Mesothelial cell of epicardium (in vitro differentiated cells): Measurements from ENCODE around the gene HYAL2. TPM values are rescaled to one million over a fixed set of nuclear protein-coding genes. Genes with fewer than 3 reads are reported as not detected.

Source experiments
- DNase-seq, 2 experiments: peaks; one replicate each; pipeline ENCODE4 v3.0.0; 2021; ENCODE audit warnings: low spot score in 2 of 2; ENCODE audit not compliant: unreplicated experiment in 2 of 2
- H3K27ac Mint-ChIP-seq: 2 replicates; pipeline ENCODE4 v1.8.0; 2021; ENCODE audit warnings: mixed read lengths
- H3K27me3 Mint-ChIP-seq: 2 replicates; pipeline ENCODE4 v1.8.0; 2021; ENCODE audit warnings: low read depth, mixed read lengths
- H3K36me3 Mint-ChIP-seq: 2 replicates; pipeline ENCODE4 v1.8.0; 2021; ENCODE audit warnings: mixed read lengths
- H3K4me1 Mint-ChIP-seq: 2 replicates; pipeline ENCODE4 v1.8.0; 2021; ENCODE audit warnings: mixed read lengths
- H3K4me3 Mint-ChIP-seq: 2 replicates; pipeline ENCODE4 v1.8.0; 2021; ENCODE audit warnings: mild to moderate bottlenecking, moderate library complexity, mixed read lengths
- H3K9me3 Mint-ChIP-seq: 2 replicates; pipeline ENCODE4 v1.8.0; 2021; ENCODE audit warnings: mixed read lengths
- total RNA-seq: library from RNA; stranded (reverse); gene quantifications from 3 replicates; pipeline ENCODE4 v1.2.1, GENCODE V29; 2021
- TF ChIP-seq, protein P1 (sequence below): fragments of 200-600 bp; sonication (generic); IDR thresholded peaks from one replicate; pipeline ENCODE4 v1.5.0; 2021; ENCODE audit warnings: antibody characterized with exemption; ENCODE audit not compliant: unreplicated experiment

The HYAL2 gene
- total RNA-seq, 1 donor from 2014 or later, result 75.1 TPM

GRCh38 chr3:50337175-50337861 is 14.8 kb upstream of the HYAL2 start:
- peak; percentile 94 to 95 for DNase-seq
- H3K9me3 Mint-ChIP-seq, result no peaks in the 10 kb centered on the region
- peak overlapping the region; percentile 99 for H3K27ac Mint-ChIP-seq
- peaks cover 45% of the 10 kb centered on the region for H3K4me1 Mint-ChIP-seq
- peak overlapping the region; percentile 85 for H3K4me3 Mint-ChIP-seq
- TF ChIP-seq, protein P1, sequence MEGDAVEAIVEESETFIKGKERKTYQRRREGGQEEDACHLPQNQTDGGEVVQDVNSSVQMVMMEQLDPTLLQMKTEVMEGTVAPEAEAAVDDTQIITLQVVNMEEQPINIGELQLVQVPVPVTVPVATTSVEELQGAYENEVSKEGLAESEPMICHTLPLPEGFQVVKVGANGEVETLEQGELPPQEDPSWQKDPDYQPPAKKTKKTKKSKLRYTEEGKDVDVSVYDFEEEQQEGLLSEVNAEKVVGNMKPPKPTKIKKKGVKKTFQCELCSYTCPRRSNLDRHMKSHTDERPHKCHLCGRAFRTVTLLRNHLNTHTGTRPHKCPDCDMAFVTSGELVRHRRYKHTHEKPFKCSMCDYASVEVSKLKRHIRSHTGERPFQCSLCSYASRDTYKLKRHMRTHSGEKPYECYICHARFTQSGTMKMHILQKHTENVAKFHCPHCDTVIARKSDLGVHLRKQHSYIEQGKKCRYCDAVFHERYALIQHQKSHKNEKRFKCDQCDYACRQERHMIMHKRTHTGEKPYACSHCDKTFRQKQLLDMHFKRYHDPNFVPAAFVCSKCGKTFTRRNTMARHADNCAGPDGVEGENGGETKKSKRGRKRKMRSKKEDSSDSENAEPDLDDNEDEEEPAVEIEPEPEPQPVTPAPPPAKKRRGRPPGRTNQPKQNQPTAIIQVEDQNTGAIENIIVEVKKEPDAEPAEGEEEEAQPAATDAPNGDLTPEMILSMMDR, result no peak
- peaks cover 37% of the 10 kb centered on the region for H3K27me3 Mint-ChIP-seq
- no peaks in the 10 kb centered on the region for H3K36me3 Mint-ChIP-seq

GRCh38 chr3:50336452-50337174 is 14.1 kb upstream of the HYAL2 start:
- peaks cover 30% of the 10 kb centered on the region for H3K27me3 Mint-ChIP-seq
- TF ChIP-seq, protein P1, result no peak
- peak overlapping the region; percentile 93 for H3K27ac Mint-ChIP-seq
- H3K4me1 Mint-ChIP-seq, result peaks cover 45% of the 10 kb centered on the region
- no peaks in the 10 kb centered on the region for H3K9me3 Mint-ChIP-seq
- peak overlapping the region; percentile 85 for H3K4me3 Mint-ChIP-seq
- DNase-seq, result no peak
- H3K36me3 Mint-ChIP-seq, result no peaks in the 10 kb centered on the region

- Mint-ChIP-seq H3K4me3 (peak overlapping the region; percentile 30), H3K9me3 (no peaks in the 10 kb centered on the region), H3K4me1 (peaks cover 38% of the 10 kb centered on the region), H3K27me3 (peaks cover 11% of the 10 kb centered on the region), H3K36me3 (peaks cover 5% of the 10 kb centered on the region), H3K27ac (no peak overlapping the region)
- TF ChIP-seq, protein P1, result no peak
- DNase-seq, result no peak
Measured at GRCh38 chr3:50334339-50335075, 12.0 kb upstream of the HYAL2 start.

- no peak for DNase-seq
- peaks cover 34% of the 10 kb centered on the region for H3K4me1 Mint-ChIP-seq
- H3K4me3 Mint-ChIP-seq, result no peak overlapping the region
- H3K27ac Mint-ChIP-seq, result peak overlapping the region; percentile 67
- peaks cover 5% of the 10 kb centered on the region for H3K36me3 Mint-ChIP-seq
- H3K9me3 Mint-ChIP-seq, result no peaks in the 10 kb centered on the region
- H3K27me3 Mint-ChIP-seq, result peaks cover 4% of the 10 kb centered on the region
- TF ChIP-seq, protein P1, result no peak
Measured at GRCh38 chr3:50333744-50334328, 11.3 kb upstream of the HYAL2 start.

DNA sequence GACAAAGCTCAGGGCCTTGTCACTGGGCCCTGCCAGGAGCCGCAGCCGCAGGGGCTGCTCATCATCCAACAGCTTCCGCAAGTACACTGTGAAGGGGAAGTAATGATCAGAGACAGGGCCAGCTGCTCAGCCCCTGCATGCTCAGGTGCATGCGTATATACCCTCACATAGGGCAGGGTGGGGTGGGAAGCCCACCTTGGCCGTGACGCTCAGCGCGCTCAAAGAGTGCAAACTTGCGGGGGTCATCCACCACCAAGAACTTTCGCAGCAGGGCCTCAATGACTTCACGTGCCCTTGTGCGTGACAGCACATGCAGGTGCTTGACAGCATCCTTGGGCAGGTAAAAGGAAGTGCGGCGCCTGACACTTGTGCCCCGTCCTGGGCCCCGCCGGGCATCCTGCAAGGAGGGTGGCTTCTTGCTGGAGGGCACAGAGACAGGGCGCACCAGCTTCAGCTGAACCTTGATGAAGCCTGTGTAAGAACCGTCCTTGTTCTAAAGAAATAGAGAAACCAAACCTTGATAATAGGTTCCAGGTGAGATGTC is 8.9 kb upstream of the HYAL2 start:
- DNase-seq, result no peak
- no peaks in the 10 kb centered on the region for H3K27me3 Mint-ChIP-seq
- H3K4me3 Mint-ChIP-seq, result no peak overlapping the region
- TF ChIP-seq, protein P1, result no peak
- peaks cover 32% of the 10 kb centered on the region for H3K4me1 Mint-ChIP-seq
- H3K27ac Mint-ChIP-seq, result no peak overlapping the region
- no peaks in the 10 kb centered on the region for H3K9me3 Mint-ChIP-seq
- peaks cover 5% of the 10 kb centered on the region for H3K36me3 Mint-ChIP-seq
